Activated gamma-delta T cell treated with Interleukin-2 at 50 U/mL for 16 hours (primary cell): Measurements from ENCODE around the gene STRIP1.
A peak's percentile ranks its signal among the peaks of the same experiment; 100 is the strongest.
"Not testable (repeated sequence)": the region's sequence is repeated elsewhere in the genome, so short reads cannot be mapped to it uniquely, and the experiment has no call there.

Experiments
- DNase-seq: peaks from one replicate; pipeline ENCODE4 v3.0.0-alpha.2; 2020

STRIP1 gene

GRCh38 chr1:110070282-110070669, 35.9 kb downstream of the STRIP1 start:
- no peak for DNase-seq

GRCh38 chr1:110070671-110071242, 36.3 kb downstream of the STRIP1 start, which contains the start of gene ALX3:
ALX3 (minus strand) TSS chr1:110070672; CDS start chr1:110070612, 60 bp downstream.
- DNase-seq, result no peak

GRCh38 chr1:110074166-110074565, 39.7 kb downstream of the STRIP1 start:
- DNase-seq, result no peak

- no peak for DNase-seq
Observed at GRCh38 chr1:110076789-110077500, 42.5 kb downstream of the STRIP1 start.

- not testable (repeated sequence) for DNase-seq
Observed at GRCh38 chr1:110079995-110080394, 45.6 kb downstream of the STRIP1 start.

GRCh38 chr1:110081061-110081460, 46.6 kb downstream of the STRIP1 start:
- no peak for DNase-seq

GRCh38 chr1:110082477-110082876, 48.1 kb downstream of the STRIP1 start:
- no peak for DNase-seq

- no peak for DNase-seq
Observed at GRCh38 chr1:110083061-110083865, 48.8 kb downstream of the STRIP1 start.

GRCh38 chr1:110083866-110084226, 49.4 kb downstream of the STRIP1 start:
- no peak for DNase-seq

- DNase-seq, result no peak
Observed at GRCh38 chr1:110084227-110085078, 50.0 kb downstream of the STRIP1 start.

GRCh38 chr1:110085671-110086070, 51.2 kb downstream of the STRIP1 start:
- DNase-seq, result no peak

- DNase-seq, result no peak
Observed at GRCh38 chr1:110086961-110087360, 52.5 kb downstream of the STRIP1 start.

GRCh38 chr1:110087812-110088738, 53.7 kb downstream of the STRIP1 start:
- DNase-seq, result peak; percentile 39

GRCh38 chr1:110088739-110089316, 54.4 kb downstream of the STRIP1 start:
- DNase-seq, result no peak

- DNase-seq, result no peak
Observed at GRCh38 chr1:110089561-110090275, 55.3 kb downstream of the STRIP1 start.

- DNase-seq, result no peak
Observed at GRCh38 chr1:110091381-110091780, 57.0 kb downstream of the STRIP1 start.

- DNase-seq, result no peak
Observed at GRCh38 chr1:110091791-110092190, 57.4 kb downstream of the STRIP1 start.

GRCh38 chr1:110092991-110093390, 58.6 kb downstream of the STRIP1 start:
- no peak for DNase-seq

- DNase-seq, result no peak
Observed at GRCh38 chr1:110094931-110095654, 60.7 kb downstream of the STRIP1 start.
